HG03354 (cell line): ENCODE measurements around the gene ATP1A4.

Source experiments
- ATAC-seq: cut with Tn5 transposase; IDR thresholded peaks from one replicate; pipeline ENCODE4 v1.9.1; 2021; ENCODE audit warnings: mild to moderate bottlenecking; ENCODE audit not compliant: unreplicated experiment, poor library complexity, severe bottlenecking

ATP1A4 gene

DNA sequence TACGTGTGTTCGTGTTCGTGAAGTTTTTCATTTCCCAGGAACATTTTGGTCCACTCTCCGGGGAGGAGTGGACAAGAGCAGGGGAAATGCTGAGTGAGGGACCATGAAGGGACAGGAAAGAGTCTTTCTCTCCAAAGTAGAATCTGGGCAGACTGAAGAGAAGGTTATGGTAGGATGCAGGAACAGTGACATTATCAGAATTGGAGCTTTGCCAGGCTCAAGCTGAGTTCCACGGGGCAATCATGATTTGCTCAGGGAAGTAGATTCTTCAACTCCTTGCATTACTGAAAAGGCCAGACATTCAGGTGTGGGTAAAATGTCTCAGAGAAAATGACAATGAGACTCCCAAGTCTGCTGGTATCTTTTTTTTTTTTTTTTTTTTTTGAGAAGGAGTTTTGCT is 16.6 kb downstream of the ATP1A4 start:
- no peak for ATAC-seq

GRCh38 chr1:160168609-160169369 is 17.4 kb downstream of the ATP1A4 start:
- no peak for ATAC-seq

DNA sequence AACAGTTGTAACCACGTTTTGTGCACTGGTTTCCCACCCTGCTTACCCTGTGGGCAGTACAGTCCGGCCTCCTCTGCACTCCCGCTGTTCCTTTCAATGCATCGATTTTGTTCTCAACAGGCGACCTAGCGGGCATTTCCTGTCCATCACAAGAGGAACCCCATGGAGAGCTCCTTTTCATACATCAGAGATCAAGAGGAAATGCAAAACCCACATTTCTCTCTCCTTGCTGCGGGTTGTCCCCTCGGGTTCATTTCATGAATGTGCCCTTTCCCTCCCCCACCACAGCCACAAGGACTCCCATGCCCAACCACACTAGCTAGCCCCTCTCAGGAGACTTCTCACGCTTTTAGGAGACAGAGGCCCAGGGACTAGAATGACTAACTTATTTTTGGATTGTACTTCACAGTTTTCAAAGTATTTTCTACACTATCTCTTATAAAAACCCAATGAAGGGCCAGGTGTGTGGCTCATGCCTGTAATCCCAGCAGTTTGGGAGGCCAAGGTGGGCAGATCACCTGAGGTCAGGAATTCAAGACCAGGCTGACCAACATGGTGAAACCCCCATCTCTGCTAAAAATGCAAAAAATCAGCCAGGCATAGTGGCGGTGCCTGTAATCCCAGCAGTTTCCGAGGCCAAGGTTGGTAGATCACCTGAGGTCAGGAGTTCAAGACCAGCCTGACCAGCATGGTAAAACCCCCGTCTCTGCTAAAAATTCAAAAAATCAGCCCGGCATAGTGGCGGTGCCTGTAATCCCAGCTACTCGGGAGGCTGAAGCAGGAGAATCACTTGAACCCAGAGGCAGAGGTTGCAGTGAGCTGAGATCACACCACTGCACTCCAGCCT is 18.4 kb downstream of the ATP1A4 start:
- ATAC-seq, result peak; percentile 62

- ATAC-seq, result no peak
These were observed 20.0 kb downstream of the ATP1A4 start for GRCh38 chr1:160171354-160171753.

DNA sequence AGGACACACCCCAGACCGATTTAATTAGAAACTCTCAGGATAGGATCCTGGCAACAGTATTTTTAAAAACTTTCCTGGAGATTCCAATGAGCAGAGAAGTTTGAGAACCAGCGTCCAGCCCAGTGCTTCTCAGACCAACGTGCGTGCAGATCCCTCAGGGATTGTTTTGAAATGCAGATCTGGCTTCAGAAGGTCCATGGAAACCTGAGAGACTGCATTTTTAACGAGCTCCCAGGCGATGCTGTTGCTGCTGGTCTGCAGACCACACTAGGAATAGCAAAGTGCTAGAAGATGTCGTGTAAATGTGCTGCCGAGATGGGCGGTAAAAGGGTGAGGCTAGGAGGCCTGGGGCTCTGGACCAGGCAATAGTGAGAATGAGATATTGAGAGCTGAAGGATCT is 20.6 kb downstream of the ATP1A4 start:
- ATAC-seq, result no peak

DNA sequence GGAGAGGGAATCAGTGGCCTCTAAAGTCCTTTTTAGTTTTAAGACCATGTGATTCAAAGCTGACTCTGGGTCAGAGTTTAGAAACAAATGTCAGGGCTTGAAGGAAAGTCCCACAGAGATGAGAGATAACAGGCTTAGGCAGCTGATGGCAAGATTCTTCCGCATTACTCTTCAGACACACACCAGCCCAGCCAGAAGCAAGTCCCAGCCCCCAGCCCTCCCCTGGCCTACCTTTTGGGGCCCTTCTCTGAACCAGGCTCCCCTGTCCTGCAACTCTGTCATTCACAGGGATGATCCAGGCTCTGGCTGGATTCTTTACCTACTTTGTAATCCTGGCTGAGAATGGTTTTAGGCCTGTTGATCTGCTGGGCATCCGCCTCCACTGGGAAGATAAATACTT is 25.8 kb downstream of the ATP1A4 start:
- ATAC-seq, result no peak

DNA sequence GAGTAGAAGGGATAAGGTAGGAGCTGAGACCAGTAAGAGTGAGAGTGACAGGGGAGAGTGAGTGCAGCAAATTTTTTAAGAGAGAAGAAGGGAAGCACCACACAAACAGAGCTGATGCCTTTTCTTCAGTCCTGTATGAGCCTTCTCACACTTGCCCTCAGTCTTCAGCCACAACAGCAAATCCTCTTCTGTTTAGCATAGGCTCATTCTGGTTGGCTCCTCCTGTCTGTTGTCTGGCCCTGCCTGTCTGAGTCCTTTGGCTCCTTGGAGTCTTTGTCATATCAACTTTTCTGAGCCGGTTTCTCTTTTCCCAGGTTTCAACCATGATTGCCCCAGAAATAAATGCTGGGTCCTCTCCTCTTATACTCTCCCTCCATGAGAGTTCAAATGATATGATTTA is 26.3 kb downstream of the ATP1A4 start:
- ATAC-seq, result no peak

DNA sequence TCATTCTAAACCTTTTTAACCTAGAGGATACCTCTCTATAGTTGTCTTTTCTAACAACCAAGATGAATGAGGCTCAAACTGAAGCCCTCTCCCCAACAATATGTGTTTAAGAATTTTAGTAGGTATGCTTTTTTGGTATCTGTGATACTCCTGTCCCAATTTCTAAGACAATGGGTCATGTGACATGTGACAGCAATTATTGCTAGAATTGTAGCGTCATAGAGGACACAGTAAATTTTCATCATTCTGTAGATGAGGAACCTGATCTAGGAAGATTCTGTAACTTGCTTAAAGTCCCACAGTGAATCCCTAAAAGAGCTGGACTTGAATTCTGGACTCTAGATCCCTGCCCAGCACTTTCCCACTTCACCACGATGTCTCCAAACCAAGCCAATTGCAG is 27.3 kb downstream of the ATP1A4 start:
- ATAC-seq, result no peak

DNA sequence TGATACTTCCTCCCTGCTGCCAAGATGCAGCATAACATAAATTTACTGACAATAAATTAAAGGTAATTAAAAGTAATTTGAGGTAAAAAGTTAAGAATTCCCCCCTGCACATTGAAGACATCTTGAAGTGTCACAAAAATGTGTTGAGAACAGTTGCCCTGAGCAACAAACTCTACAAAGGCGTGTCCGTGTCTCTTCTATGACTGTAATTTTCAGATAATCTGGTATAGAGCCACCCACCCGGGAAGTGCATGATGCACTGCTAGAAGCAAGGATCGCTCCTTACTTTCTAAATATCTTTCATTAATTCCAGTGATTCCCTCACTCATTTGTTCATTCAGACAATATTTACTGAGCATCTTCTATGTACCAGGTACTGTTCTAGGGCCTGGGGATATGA is 27.9 kb downstream of the ATP1A4 start:
- ATAC-seq, result no peak

DNA sequence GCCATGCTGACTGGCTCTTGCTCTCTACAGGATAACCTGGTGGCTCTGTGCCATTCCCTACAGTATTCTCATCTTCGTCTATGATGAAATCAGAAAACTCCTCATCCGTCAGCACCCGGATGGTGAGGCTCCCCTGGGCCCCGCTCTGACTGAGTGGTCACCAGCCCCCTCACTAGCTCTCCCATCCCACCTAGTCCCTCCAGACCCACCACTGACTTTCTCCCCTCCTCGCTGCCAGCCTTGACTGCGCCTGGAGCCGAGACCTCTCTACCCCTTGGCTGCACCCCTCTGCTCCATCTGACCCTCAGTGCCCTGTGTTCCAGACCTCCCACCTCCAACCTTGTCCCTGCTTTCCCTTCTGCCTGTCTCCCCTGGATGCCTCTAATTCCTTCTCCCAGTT is 34.8 kb downstream of the ATP1A4 start:
- ATAC-seq, result no peak

- ATAC-seq, result no peak
These were observed 35.3 kb downstream of the ATP1A4 start for GRCh38 chr1:160186729-160187128.

DNA sequence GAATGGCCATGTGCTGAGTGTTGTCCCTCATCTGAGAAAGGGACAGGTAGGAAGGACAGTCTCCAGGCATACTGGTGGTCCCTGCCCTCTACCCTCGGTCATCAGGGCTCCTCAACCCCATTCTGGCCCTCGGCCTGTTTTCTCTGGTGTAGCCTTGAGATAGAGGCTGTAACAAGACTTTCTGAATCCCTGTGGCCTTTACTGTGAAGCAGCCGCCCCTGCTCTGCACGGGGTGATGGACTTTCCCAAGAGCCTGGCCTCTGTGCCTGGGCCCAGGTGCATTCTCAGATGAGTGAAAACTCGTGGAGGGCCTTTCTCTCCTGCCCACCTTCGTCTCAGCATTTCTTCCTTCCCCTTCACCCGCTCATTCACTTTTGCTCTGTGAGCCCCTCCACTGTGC is 36.0 kb downstream of the ATP1A4 start:
- no peak for ATAC-seq

DNA sequence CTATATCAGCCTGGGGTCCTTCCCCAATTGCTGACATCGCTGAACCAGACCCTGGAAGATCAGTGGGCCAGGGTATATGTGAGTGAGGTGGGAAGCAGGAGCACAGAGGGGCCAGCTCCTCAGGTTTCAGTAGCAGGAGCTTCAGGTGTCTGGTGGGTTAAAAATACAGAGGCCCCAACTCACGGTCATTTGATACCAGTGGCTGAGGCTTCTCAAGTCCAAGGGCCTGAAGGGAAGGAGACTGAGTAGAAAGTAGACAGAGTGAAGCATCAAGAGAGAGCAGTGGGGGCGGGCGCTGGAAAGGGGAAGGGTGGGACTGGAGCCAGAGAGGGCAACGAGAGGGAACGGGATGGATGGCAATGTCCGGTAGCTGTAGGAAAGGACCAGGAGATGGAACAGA is 36.9 kb downstream of the ATP1A4 start:
- no peak for ATAC-seq

GRCh38 chr1:160189649-160190625 is 38.5 kb downstream of the ATP1A4 start, which contains the start of gene CASQ1:
TSS of gene CASQ1 (plus strand) at chr1:160190575. CDS start at chr1:160190752, 177 bp downstream.
- ATAC-seq, result no peak

DNA sequence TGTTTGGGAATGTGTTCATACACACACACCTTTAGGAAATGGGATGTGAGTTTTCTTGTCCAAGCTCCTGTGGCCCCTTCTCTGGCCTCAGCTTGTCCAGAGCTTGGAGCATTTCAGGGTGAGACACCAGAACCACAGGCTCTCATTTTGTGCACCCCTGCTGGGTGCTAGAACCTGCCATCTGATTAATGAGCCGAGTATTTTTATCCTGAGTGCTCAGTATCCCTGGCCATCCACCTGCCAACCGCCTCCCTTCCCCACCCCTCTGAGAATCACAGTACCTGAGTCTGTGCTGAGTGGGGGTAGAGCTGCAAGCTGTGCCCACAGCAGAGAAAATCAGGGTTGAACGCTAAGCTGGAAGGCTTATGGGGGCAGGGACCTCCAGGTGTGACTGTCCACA is 40.4 kb downstream of the ATP1A4 start:
- ATAC-seq, result no peak

DNA sequence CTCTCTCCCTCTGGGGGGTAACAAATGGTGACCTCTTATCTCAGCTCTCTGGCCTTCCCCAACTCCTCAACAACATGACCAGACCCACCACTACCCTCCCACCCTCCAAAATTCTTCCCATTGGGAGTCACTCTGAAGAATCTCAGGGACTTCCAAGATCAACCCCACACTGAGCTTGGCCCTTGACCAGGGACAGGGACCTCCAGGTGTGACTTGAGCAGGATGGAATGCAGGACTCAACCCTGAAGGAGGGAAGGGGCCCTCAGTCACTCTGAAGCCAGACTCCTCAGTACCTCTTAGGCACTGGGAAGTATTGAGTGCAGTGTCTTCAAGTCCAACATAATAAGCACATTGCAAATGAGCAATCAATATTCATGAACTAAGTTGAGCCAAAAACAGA is 40.8 kb downstream of the ATP1A4 start:
- ATAC-seq, result no peak

DNA sequence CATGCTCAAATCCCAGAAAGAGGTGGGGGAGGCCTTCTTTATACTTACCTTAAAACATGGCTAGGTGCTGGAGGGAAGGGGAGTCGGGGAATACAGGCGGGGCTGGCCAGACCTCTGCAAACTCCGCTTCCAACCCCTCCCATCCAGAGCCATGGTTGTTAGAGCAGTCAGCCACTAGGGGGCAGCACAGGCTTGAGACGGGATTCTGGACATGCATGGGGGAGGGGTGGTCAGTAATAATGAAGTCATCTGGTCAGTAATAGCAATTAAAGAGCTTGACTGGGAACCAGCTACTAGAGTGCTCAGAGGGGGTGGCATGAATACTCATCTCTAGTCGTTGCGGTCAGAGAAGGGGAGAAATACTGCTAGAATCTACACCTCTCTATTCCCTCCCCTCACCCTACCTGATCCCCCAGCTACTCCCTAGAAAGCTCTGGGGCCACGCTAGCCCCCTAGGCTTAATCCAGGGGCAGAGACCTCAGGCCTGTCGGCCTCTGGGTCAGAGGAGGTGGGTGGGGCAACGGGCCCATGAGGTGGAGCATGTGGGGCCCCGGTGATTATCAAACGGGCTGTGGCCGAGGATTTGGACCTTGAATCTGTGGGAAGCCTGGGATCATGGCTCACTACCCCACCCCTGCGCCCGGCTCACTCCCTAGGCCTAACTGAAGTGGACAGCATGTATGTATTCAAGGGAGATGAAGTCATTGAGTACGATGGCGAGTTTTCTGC is 41.9 kb downstream of the ATP1A4 start:
- ATAC-seq, result peak; percentile 78

- ATAC-seq, result no peak
These were observed 42.7 kb downstream of the ATP1A4 start for GRCh38 chr1:160193832-160194736.
